ENCODE results near the gene EMX2. TPM values are rescaled to one million over a fixed set of nuclear protein-coding genes. Genes with fewer than 3 reads are reported as not detected.

The EMX2 gene
- total RNA-seq, 1 donor from 2014 or later, result not detected

DNA sequence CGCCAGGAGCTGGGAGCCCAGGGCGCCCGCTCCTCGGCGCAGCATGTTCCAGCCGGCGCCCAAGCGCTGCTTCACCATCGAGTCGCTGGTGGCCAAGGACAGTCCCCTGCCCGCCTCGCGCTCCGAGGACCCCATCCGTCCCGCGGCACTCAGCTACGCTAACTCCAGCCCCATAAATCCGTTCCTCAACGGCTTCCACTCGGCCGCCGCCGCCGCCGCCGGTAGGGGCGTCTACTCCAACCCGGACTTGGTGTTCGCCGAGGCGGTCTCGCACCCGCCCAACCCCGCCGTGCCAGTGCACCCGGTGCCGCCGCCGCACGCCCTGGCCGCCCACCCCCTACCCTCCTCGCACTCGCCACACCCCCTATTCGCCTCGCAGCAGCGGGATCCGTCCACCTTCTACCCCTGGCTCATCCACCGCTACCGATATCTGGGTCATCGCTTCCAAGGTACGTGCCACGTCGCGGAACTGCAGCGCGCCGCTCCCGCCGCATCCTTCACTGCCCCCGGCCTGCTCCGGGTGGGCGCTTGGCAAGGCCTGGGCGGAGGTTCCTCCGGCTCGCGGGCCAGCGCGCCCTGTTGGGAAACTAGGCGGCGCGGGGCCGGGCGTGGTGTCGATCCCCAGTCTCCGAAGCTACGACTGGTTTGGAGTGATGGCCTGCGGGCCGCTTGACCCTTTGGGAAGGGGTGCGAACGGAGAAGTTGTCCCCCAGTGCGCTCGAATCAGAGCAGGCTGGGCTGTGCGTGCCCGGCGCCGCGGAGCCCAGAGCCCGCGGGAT is 868 bp downstream of the EMX2 start:
- no peak for DNase-seq (ENCODE audit: low read depth in 2 of 2)

DNA sequence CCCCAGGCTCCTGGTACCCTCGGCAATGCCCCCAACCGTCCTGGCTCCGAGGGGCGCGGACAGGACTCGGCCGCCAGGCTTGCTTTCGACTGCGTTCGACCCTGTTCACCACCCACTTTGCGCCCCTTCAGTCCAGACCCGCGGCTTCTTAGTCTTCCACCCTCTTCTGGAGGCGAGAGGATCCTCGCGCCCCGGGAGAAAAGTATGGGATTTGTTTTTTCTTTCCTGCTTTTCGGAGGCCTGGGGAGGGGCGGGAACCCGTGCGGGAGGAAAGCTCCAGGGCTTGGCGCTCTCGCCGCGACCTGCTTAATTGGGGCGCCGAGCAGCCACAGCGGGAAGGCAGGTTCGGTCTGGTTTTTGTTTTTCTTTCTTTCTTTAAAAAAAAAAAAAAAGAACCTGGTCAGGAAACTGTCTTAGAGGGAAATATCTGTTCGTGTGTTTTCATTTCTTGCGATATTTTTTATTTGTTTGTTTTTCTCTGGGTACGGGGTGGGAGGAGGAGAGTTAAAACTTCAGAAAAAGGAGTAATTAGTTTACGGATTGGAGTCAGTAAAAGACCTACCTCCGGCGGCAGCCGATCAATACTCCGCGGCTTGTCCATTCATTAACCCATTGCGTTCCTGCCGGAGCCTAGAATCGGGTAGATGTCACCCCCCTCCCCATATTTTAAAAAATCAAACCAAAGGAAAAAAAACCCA is 1.6 kb downstream of the EMX2 start:
- DNase-seq (ENCODE audit: low read depth in 2 of 2), result no peak

DNA sequence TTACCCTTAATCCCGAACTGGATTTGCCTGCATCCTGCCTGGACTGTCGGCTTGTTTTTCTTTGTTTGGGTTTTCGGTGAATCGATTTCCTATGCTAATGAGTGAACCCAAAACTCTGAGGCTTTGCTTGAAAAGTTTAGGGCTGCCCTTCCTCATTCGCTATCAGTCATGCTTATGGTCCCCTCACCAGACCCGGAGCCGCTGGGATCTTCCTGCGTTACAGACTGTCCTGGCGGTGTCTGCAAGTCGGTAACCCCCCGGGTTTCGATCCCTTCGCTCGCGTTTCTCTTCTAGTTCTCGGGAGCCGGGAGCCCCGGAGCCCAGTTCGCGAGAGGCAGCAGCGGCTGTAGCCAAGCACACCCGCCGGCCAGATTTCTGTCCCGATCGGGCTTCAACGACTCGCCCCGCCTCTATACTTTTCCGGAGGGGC is 2.2 kb downstream of the EMX2 start:
- DNase-seq (ENCODE audit: low read depth in 2 of 2), result no peak

DNA sequence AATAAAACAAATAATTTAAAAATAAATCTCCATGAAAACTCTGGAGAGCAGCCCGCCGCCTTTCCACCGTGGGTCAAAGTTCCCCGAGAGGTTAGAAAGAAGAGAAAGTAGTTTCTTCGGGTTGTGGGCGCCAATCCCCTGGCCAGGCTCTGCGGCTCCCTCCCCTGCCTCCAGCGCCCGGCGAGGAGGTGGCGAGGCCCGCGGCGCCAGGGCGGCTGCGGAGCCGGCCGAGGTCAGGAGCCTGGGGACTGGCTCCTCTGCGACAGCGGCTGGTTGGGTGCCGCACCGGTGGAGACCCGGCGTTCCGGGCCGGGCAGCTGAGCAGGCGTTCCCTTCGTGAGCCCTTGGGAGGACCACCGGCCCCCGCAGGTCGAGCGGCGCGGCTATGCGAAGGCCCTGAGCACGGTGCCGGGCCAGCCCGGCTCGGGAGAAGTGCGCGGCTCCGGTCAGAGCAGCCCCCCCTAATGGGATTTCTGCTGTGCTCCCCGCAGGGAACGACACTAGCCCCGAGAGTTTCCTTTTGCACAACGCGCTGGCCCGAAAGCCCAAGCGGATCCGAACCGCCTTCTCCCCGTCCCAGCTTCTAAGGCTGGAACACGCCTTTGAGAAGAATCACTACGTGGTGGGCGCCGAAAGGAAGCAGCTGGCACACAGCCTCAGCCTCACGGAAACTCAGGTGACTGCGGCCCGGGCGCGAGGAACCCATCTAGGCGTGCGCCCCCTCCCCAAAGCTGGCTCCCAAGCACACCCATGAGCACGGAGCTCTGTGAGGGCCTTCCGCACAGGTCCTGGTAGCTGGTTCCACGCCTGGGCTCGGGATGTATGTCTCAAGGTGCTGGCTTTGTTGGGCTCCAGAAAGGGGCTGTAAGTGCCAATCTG is 2.8 kb downstream of the EMX2 start:
- no peak for DNase-seq (ENCODE audit: low read depth in 2 of 2)

DNA sequence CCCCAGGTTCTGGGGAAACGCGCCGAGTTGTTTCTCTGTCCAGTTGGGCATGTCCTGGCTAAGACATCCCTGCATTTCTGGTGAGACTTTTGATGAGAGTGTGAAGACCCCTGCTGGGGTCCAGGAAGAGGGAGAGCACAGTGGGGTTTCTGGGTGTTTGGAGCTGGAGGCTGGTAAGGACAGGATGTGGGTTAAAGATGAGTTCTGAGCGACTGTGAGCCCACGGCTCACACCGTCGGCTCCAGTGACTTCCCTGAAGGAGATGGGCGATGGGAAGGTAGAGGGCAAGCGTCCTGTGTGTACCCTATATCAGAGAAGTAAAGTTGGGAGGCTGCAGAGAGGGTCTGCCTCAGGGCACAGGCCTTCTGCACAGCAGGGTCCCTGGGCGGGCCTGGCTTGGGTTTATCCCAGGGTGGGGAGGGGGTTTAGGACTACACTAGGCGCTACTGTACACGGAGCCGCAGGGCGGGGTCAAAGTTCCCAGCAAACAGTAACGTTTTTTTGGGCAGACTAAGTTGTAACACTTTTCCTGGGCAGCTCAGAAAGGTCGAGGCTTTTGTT is 3.6 kb downstream of the EMX2 start:
- no peak for DNase-seq (ENCODE audit: low read depth in 2 of 2)

DNA sequence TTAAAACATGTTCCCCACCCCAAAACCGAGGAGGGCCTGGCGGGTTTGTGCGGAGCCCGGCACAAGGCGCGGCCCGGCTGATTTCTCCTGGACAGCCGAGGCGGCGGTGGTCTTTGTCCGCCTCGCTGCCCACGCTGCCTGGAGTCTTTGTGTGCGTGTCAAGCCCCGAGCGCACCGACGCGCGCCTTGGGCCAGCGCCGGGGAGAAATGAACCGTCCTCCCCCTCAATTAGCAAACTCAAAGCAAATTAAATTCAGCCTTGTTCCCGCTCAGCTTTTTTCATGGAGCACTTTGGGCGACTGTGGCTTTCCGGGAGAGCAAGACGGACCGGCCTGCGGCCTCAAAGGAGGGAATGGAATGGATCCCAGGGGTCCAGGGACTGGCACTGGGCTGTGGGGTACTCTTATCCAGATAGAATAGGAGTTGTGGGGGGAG is 4.1 kb downstream of the EMX2 start:
- DNase-seq (ENCODE audit: low read depth in 2 of 2), result no peak

DNA sequence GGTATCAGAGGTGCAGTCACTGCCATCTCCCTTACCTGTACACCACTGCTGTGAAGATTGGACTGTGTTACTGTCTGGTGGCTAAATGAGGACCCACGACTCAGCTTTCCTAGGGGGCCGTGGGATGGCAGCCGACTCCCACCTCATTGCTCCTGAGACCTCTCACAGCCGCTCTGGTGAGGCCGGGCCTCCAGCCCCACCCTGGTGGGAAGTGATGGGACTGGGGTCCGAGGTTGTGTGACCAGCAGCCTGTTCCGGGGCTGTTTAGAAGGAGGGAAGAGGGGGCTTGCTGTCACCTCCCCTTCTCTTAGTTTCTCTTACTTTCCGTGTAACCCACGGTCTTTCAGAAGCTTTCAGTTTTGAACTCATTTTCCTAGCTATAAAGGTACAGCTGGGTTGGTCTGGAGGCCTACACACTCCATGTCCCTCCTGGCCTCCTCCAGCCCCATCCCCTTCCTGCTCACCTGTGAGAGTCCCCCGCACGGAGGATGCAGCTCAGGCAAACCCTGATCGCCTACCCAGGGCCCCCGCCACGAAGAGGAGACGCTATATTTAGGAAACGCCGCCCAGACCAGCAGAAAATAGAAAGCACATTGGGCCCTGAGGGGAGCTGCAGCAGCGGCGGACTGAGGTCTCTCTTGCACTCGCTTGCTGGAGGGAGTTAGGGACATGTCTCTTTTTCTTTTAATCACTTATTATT is 4.6 kb downstream of the EMX2 start:
- no peak for DNase-seq (ENCODE audit: low read depth in 2 of 2)

DNA sequence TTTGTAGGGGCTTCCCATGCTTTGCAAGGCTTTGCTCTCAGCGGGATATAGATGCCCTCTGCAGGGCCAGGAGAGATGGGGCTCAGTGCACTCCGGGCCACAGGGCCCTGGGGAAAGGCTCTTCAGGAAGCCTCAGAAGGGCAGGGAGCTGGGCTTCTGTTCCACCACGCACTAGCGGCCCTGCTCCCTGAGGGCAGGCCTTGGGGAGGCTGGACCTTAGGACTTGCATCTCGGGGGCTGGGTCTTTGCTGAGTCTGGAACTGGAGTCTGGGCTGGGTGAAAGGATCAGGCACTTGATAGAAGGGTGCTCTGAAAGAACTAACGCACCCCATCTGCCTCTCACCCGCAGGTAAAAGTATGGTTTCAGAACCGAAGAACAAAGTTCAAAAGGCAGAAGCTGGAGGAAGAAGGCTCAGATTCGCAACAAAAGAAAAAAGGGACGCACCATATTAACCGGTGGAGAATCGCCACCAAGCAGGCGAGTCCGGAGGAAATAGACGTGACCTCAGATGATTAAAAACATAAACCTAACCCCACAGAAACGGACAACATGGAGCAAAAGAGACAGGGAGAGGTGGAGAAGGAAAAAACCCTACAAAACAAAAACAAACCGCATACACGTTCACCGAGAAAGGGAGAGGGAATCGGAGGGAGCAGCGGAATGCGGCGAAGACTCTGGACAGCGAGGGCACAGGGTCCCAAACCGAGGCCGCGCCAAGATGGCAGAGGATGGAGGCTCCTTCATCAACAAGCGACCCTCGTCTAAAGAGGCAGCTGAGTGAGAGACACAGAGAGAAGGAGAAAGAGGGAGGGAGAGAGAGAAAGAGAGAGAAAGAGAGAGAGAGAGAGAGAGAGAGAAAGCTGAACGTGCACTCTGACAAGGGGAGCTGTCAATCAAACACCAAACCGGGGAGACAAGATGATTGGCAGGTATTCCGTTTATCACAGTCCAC is 5.4 kb downstream of the EMX2 start:
- no peak for DNase-seq (ENCODE audit: low read depth in 2 of 2)

DNA sequence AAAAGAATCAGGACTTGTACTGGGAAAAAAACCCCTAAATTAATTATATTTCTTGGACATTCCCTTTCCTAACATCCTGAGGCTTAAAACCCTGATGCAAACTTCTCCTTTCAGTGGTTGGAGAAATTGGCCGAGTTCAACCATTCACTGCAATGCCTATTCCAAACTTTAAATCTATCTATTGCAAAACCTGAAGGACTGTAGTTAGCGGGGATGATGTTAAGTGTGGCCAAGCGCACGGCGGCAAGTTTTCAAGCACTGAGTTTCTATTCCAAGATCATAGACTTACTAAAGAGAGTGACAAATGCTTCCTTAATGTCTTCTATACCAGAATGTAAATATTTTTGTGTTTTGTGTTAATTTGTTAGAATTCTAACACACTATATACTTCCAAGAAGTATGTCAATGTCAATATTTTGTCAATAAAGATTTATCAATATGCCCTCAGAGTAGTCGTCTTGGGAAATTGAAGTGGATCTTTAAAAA is 6.6 kb downstream of the EMX2 start:
- DNase-seq (ENCODE audit: low read depth in 2 of 2), result no peak

DNA sequence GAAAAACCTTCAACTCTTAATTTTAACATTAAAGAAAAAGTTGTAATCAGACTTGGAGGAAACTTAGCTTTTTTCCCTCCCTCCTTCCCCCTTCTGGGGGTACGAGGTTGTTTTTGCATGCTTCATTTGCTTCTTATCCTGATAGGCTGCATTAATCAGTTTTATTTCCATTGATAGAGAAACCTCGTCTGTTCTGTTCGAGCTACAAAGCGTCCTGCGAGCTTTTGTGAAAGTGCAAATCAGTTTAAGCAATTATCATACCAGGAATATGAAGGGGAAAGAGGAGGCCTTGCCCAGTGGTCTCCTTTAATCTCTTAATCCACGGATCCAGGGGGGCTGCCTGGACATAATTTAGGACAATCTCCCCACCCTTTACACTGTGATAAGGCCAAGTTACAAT is 7.5 kb downstream of the EMX2 start:
- DNase-seq (ENCODE audit: low read depth in 2 of 2), result no peak

DNA sequence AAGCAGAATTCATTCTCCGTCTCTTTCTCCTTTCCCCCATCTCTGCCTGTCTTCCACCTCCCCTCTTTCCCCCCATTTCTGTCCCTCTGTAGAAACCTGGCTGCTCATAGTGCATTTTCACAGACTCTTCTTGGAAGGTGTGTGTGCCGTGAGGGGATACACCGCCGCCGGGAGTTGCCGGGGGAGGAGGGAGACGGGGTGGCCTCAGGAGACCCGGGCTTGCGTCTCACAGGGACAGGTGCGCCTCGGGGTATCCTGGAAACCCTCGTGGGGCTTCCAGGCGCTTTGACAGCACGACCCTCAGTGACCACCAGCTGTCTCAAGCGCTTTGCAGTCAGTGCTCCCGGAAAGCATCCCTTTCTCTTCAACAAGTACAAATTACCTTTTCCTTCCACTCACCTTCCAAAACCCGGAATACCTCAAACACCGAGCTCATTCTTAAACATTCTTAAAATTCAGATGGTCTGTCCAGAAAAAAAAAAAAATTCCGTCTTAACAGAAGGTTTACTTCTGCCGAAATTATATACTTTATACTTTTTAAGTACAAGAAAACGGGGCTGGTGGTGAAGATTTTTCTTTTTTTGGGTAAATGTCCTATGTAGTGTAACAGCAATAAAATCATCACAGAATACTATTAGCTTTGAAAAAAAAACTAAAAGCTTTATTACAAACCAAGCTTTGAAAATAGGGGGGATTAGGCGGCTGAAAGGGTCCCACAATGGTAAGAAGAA is 8.2 kb downstream of the EMX2 start:
- no peak for DNase-seq (ENCODE audit: low read depth in 2 of 2)

DNA sequence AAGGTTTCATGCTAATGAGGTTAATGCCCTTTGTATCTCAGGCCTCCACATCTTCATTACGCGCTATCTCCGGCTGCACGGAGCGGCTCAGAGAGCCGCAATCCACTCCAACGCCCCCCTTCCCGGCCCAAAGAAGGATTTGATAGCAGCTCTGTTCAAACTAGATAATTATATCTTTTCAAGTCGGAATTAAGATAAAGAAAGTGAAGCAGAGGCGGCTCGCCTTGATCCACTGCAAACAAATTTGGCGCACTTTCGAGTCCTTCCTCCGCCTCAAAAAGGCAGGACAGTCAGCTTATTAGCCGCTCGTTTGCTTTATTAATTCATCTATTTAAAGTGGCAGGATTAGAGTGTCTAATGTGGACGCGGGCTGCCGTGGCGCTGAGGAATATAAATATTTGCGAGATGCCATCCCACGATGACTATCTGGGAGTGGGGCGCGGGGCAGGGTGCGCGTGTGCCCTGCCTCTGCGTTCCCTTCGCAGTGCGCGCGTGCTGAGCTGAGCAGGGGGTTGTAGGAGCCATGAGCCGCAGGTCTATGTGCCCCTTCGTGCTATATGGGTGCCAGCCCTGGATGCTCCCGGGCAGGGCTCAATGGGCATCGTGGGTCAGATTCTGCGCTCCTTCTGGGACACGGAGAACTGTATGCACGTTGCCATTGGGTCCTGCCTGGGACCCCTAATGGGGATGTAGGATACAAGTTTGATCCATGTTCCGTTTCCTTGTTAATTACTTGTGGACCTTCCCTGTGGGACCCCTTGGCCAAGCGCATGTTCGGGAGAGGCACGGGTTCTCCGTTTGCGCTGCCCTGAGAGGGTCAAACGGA is 9.0 kb downstream of the EMX2 start:
- DNase-seq (ENCODE audit: low read depth in 2 of 2), result no peak

DNA sequence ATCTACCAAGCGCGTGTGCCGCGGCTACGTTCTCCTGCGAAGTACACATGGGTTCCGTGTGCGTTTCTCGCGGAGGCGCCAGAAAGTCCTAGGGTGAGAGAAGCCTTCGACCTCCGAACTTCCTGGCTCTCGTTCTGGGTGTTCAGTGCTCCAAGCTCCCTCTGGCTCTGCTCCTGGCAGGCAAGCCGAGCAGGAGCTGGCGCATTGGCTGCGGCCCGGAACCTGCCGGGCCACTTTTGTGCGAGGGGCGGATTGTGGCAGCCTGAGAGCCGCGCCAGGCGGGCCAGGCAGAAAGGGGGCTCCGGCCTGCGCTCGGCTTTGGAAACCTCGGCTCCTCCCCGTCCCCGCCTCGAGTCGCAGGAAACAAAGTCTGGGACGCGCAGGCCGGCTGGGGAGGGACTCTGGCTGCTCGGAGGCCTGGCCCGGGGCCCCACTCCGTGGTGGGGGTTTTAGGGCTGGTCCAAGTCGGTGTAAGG is 9.6 kb downstream of the EMX2 start:
- DNase-seq (ENCODE audit: low read depth in 2 of 2), result no peak

DNA sequence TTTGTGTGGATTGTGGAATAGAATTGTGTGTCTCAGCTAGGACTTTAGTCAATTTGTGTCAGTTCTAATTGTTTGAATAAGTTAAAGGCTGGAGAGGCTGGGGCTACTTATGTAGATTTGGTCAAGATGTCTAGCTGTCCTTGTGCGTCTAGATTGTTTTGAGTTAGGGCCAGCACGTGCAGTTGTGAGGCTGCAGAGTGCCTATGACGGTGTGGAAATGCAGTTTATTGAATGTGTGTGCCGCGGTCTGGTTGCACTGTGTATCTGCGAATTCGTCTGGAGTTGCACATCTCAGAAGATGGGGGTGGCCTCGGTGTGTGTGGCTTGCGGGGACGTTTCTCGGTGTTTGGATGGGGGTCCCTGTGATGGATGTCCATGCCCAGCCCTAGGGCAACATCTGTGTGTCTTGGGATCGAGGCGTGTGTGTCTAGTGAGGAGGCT is 10.2 kb downstream of the EMX2 start:
- no peak for DNase-seq (ENCODE audit: low read depth in 2 of 2)

DNA sequence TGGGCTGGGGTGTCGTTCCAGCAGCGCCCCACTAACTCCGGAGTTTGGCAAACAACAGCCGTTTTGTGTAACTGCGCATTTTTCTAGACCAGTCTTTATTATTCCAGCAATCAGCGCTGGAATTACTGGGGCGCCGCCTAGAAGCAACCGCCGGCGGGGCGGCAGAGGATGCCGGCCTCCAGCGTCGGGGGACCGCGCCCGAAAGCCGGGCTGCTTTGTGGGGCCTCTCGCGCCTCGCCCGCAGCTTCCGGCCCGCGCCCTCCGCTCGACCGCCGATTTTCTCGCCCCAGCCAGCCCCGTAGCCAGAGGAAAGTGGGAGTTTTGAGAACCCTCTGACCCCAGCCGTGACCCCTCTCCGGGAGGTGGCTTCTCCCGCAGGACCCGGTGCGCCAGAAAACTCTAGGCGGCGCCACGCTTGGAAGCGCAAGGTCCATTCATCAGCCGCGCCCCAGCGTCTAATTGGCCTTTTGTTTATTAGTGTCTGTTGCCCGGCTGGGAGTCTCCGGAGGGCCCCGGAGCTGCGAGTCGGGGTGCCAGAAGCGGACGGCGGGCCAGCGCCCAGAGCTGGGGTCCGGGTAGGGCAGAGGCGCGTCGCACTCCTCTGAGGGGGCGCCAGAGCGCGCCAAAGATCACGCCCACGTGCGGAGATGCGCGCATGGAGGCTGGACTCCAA is 10.7 kb downstream of the EMX2 start:
- no peak for DNase-seq (ENCODE audit: low read depth in 2 of 2)

DNA sequence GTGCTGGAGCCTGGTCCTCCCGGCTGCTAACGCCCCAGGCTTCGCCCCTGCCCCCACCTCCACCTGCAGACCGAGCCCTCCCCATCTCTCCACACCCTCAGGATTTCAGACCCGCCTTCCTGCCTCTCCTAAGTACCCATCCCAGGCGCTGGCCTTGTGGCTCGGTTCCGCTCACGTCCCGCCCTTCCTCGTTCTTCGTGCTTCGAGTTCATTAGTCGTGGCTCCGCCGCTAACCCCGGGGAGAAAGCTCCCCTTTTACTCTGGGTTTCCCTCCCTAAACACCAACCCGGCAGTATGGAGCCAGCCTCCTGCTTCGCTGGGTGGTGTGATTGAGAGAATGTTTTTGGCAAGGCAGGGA is 11.2 kb downstream of the EMX2 start:
- no peak for DNase-seq (ENCODE audit: low read depth in 2 of 2)

DNA sequence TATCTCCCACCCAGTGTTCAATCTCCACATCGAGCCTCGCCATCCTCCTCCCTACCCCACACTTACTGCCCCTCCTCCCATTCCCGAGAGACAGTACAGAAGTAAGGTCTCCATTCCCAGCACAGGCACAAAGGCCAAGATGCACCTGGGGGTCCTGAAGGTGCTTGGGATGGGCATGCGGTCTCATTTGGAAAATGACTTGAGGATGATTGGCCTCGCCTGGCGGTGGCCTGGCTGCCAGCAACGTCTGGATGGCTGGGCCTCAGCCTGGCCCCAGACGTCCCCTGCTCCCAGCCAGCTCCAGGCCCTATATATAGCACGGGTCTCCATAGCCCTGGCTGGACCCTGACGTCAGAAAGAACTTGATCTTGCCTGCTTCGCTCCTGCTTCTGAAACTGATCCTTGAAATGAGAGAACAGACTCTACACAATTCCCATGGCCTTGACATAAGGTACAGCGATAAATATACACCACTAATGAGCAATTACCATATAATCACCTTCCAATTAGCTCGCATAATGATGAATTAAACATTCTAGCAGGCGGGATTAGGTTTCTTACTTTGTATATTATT is 11.8 kb downstream of the EMX2 start:
- no peak for DNase-seq (ENCODE audit: low read depth in 2 of 2)

All from lung microvascular endothelial cell (primary cell).